22Rv1 (cell line): ENCODE data around the gene NPFF.
A peak's percentile ranks its signal among the peaks of the same experiment; 100 is the strongest.

ENCODE experiments used
- H3K27ac ChIP-seq: fragments of 450-650 bp; 2 replicates; pipeline ENCODE4 v1.5.1; 2017
- CTCF ChIP-seq: fragments of 450-650 bp; IDR thresholded peaks from 2 replicates; pipeline ENCODE4 v1.5.1; 2017; ENCODE audit warnings: mild to moderate bottlenecking
- ZFX ChIP-seq: fragments of 450-650 bp; IDR thresholded peaks from 2 replicates; pipeline ENCODE4 v1.6.1; 2017; ENCODE audit warnings: antibody characterized with exemption, borderline replicate concordance

Gene NPFF

DNA sequence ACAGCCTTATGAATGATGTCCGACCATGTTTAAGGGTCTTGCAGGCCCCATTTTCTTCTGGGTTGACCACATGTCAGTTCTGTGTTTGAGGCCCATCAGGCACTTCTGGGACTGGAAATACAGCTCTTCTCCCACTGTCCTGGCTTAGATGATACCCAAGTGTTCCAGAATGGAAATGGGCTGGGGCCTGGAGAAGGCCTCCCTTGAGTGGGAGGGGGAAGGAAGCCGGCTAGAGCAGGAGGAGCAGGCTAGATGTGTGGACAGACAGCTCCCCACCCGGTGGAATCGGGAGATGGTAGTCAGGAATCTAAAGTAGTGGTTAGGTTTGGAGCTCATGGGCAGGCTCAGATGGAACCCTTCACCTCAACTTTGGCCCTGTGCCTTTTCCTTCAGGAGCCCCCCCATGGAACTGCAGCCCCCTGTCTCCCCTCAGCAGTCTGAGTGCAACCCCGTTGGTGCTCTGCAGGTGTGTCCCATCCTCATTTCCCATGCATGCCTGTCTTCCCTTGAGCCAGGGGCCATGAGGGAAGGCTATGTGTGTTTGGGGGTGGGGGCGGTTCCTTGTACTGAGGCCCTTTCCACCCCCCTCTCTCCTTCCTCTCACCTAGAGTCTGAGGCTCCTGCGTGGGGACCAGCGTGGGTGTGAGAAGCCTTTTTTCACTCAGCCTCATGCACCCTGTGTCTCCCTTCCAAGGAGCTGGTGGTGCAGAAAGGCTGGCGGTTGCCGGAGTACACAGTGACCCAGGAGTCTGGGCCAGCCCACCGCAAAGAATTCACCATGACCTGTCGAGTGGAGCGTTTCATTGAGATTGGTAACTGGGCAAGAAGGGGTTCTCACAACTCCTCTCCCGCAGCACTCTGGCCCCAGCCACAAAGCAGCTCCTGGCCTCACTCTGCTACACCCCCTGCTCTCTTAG, 3.0 kb downstream of the NPFF start:
- TF ChIP-seq CTCF (no peak), ZFX (no peak)
- H3K27ac ChIP-seq: 0 out of 2 replicates have a peak overlapping the region, but pooled peaks have one; percentile 100

- TF ChIP-seq CTCF (no peak), ZFX (no peak)
- H3K27ac ChIP-seq: peak overlapping the region; percentile 100
These were observed 4.1 kb downstream of the NPFF start for GRCh38 chr12:53502983-53503728.

- H3K27ac ChIP-seq: peak overlapping the region; percentile 100
These were observed 5.0 kb downstream of the NPFF start for GRCh38 chr12:53502331-53502730.

DNA sequence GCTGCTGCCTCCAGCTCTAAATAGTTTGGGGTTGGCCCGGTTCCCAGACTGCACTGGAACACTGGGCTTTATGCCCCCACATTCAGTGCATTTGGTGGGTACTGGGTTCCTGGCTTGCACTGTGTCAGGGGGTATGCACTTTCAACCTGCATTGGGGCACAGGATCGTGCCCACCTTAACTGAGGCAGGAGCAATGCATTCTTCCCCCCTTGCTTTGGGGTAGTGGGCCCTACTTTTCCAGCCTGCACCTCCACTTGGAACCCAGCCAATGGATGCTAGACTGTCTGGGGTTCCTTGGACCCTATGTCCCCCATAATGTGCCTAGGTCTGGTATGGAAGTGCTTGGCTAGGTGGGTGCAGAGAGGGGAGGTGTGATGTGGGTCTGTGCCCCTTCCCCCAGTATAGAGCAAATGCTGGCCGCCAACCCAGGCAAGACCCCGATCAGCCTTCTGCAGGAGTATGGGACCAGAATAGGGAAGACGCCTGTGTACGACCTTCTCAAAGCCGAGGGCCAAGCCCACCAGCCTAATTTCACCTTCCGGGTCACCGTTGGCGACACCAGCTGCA, 5.6 kb downstream of the NPFF start:
- TF ChIP-seq ZFX (no peak), CTCF (no peak)
- peak overlapping the region; percentile 100 for H3K27ac ChIP-seq

More at GRCh38 chr12:53502331-53502730, 5.0 kb downstream of the NPFF start:
- TF ChIP-seq ZFX (no peak), CTCF (no peak)

DNA sequence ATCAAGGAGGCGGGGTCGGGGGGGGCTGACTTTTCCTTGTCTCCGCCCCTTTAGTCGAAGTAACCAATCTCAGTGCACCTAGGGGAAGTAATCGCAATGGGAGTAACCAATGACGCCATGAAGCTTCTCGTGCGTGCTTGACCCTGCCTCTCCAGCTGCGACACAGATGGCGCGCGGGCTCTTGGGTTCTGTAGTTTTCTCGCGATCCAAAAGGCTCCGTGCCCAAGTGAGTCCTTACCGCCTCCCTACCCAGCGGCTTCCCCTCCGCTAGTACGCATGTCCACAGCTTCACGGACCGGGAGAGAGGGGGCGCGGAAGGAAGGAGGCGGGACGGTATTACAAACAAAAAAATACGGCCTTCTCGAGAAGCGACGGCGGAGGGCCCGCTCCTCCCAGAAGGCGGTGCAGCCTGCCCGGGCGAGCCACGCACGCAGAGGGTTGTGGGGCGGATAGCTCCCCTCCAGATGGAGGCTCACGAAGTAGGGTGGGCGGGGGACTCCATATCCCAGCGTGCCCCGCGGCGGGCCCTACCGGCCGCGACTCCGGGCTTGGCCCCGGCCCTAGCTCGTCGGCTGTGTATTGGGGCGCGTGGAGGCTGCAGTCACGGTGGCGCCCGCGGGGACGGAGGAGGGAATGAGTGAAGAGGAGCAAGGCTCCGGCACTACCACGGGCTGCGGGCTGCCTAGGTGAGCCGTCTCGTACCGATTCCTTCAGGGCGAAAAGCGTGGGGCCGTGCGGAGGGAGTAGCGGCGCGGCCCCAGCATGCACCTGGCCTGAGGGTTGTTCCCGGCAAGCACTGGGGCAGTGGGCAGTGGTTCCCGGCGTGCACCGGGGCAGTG, 6.3 kb downstream of the NPFF start, which contains the start of gene TARBP2:
TARBP2 (plus strand) TSS at position 508 of the 839 bp plus-strand sequence; CDS start at position 634, 126 bp downstream.
- peak within 1 kb of the TSS; percentile 100 for H3K27ac ChIP-seq
- TF ChIP-seq ZFX (0 out of 2 replicates have a peak, but pooled peaks have one; percentile 64), CTCF (peak; percentile 18; the same call in 1 of the 2 replicates)

DNA sequence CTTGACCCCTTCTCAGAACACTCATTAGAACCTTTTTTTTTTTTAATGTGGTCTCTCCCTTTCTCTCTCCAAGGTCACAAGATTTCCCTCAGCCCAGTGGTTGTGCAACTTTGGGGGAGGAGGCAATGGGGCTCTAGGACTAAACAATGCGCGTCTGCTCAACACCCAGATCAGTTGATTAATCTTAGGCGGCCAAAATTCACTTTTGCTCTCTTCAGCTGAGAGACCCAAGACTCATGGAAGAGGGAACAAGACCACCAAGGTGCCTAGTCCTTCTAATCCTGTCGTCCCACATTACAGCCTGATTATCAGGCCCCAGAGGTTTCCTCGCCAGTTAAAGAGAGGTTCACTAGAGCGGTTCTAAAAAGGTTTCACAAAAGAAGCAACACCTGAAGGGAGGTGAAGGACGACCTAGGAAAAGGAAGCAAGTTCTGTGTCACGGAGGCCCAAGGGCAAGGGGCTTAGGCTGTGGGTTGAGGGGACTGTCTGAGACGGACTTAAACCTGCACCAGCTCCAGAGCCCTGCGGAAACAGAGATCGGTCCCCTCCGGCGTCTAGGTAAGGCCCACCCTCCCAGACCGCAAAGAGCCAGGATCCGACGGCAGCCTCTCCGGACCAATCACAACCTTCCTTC, 7.0 kb downstream of the NPFF start:
- TF ChIP-seq CTCF: no peak
- TF ChIP-seq ZFX: no peak
- peak overlapping the region; percentile 100 for H3K27ac ChIP-seq
